GM21367 (cell line): ENCODE measurements around the gene TRERF1.
"Not testable (repeated sequence)": the region's sequence is repeated elsewhere in the genome, so short reads cannot be mapped to it uniquely, and the experiment has no call there.

ENCODE experiments used
- ATAC-seq: cut with Tn5 transposase; IDR thresholded peaks from one replicate; pipeline ENCODE4 v1.9.1; 2021; ENCODE audit not compliant: unreplicated experiment

Gene TRERF1

GRCh38 chr6:42227173-42227850 is 224.4 kb downstream of the TRERF1 start:
- no peak for ATAC-seq

- no peak for ATAC-seq
Measured at GRCh38 chr6:42226645-42227143, 225.0 kb downstream of the TRERF1 start.

GRCh38 chr6:42226161-42226611 is 225.5 kb downstream of the TRERF1 start:
- ATAC-seq = no peak

- no peak for ATAC-seq
Measured at GRCh38 chr6:42225419-42225818, 226.3 kb downstream of the TRERF1 start.

GRCh38 chr6:42225029-42225339 is 226.7 kb downstream of the TRERF1 start:
- ATAC-seq = no peak

- peak; percentile 75 for ATAC-seq
Measured at GRCh38 chr6:42224222-42225028, 227.3 kb downstream of the TRERF1 start.

GRCh38 chr6:42222448-42222847 is 229.3 kb downstream of the TRERF1 start:
- no peak for ATAC-seq

GRCh38 chr6:42221546-42221945 is 230.2 kb downstream of the TRERF1 start:
- no peak for ATAC-seq

- no peak for ATAC-seq
Measured at GRCh38 chr6:42220807-42221206, 230.9 kb downstream of the TRERF1 start.

- peak; percentile 74 for ATAC-seq
Measured at GRCh38 chr6:42217519-42218367, 234.0 kb downstream of the TRERF1 start, which contains the start of gene MRPS10. TSS of gene MRPS10 (minus strand) at chr6:42217861. CDS start at chr6:42217849, 12 bp downstream.

GRCh38 chr6:42217157-42217518 is 234.6 kb downstream of the TRERF1 start:
- no peak for ATAC-seq

- not testable (repeated sequence) for ATAC-seq
Measured at GRCh38 chr6:42216495-42216894, 235.2 kb downstream of the TRERF1 start.

GRCh38 chr6:42212442-42212841 is 239.3 kb downstream of the TRERF1 start:
- no peak for ATAC-seq

- no peak for ATAC-seq
Measured at GRCh38 chr6:42211726-42212125, 240.0 kb downstream of the TRERF1 start.

GRCh38 chr6:42210551-42210950 is 241.2 kb downstream of the TRERF1 start:
- ATAC-seq = no peak

GRCh38 chr6:42207559-42207958 is 244.2 kb downstream of the TRERF1 start:
- ATAC-seq = not testable (repeated sequence)

- ATAC-seq = no peak
Measured at GRCh38 chr6:42204768-42205282, 246.9 kb downstream of the TRERF1 start.

- no peak for ATAC-seq
Measured at GRCh38 chr6:42203183-42203582, 248.5 kb downstream of the TRERF1 start.

- ATAC-seq = not testable (repeated sequence)
Measured at GRCh38 chr6:42202131-42202915, 249.4 kb downstream of the TRERF1 start.

- no peak for ATAC-seq
Measured at GRCh38 chr6:42201382-42201781, 250.3 kb downstream of the TRERF1 start.
